K562 (cell line): Measurements from ENCODE around the gene WDR55. TPM values are rescaled to one million over a fixed set of nuclear protein-coding genes. Genes with fewer than 3 reads are reported as not detected.
A peak's percentile ranks its signal among the peaks of the same experiment; 100 is the strongest.

ENCODE experiments used
- ATF7 ChIP-seq: fragments of 450-650 bp; IDR thresholded peaks from 2 replicates; pipeline ENCODE4 v1.7.1; 2014; ENCODE audit warnings: mild to moderate bottlenecking, moderate library complexity
- BCL6 ChIP-seq: fragments of 250-450 bp; sonication (Bioruptor Pico); IDR thresholded peaks from 2 replicates; pipeline ENCODE4 v1.4.0; 2020
- BRD9 ChIP-seq: fragments of 450-650 bp; IDR thresholded peaks from 2 replicates; pipeline ENCODE4 v1.6.1; 2018; ENCODE audit warnings: low read depth; ENCODE audit not compliant: partially characterized antibody
- CAMTA2 ChIP-seq: fragments of 250-450 bp; sonication (Bioruptor Pico); conservative IDR thresholded peaks from 2 replicates; pipeline ENCODE4 v1.5.1; 2022
- ETS2 ChIP-seq: IDR thresholded peaks from 2 replicates; pipeline ENCODE4 v1.6.1; 2016; ENCODE audit warnings: borderline replicate concordance, missing genetic modification characterization, mild to moderate bottlenecking, moderate library complexity, missing compliant biosample characterization; ENCODE audit not compliant: poor library complexity, severe bottlenecking
- HDGF ChIP-seq: fragments of 450-650 bp; IDR thresholded peaks from 2 replicates; pipeline ENCODE4 v1.6.1; 2016
- HMBOX1 ChIP-seq: sonication (generic); IDR thresholded peaks from 2 replicates; pipeline ENCODE4 v1.6.1; 2016
- HNRNPLL ChIP-seq: fragments of 200-400 bp; formaldehyde crosslinking; IDR thresholded peaks from 2 replicates; pipeline ENCODE4 v1.6.1; 2017; ENCODE audit warnings: low read length, low read depth, mild to moderate bottlenecking; ENCODE audit not compliant: poor library complexity, severe bottlenecking
- MBD2 ChIP-seq: sonication (generic); IDR thresholded peaks from 2 replicates; pipeline ENCODE4 v1.6.1; 2016; ENCODE audit warnings: low read depth, borderline replicate concordance
- MYBL2 ChIP-seq, 2 experiments: fragments of 450-650 bp in 1 of 2; sonication (generic) in 1 of 2; formaldehyde crosslinking in 1 of 2; IDR thresholded peaks; 2 replicates each; pipeline versions ENCODE4 v1.6.1 to v1.8.1; 2017 to 2022; ENCODE audit warnings: borderline replicate concordance in 1 of 2, inconsistent platforms in 1 of 2, low read depth in 1 of 2, mild to moderate bottlenecking in 1 of 2, missing genetic modification reagents in 1 of 2, moderate library complexity in 1 of 2
- MYC ChIP-seq, 2 experiments: fragments of 250-450 bp in 1 of 2; sonication (Bioruptor Pico) in 1 of 2; IDR thresholded peaks; 2 replicates each; pipeline versions ENCODE4 v1.5.1 to v1.6.1; 2012 to 2021; ENCODE audit warnings: low read depth in 2 of 2, borderline replicate concordance in 1 of 2, improper control_type of control experiment in 1 of 2, low read length in 1 of 2, mild to moderate bottlenecking in 1 of 2, moderate library complexity in 1 of 2
- POLR3A ChIP-seq: IDR thresholded peaks from 2 replicates; pipeline ENCODE4 v1.6.1; 2011; ENCODE audit warnings: borderline replicate concordance, mild to moderate bottlenecking, moderate library complexity; ENCODE audit not compliant: insufficient read length, insufficient read depth; ENCODE audit errors: extremely low read depth
- RAD21 ChIP-seq, 2 experiments: fragments of 250-450 bp in 1 of 2; fragments of 450-650 bp in 1 of 2; sonication (Bioruptor Pico) in 1 of 2; formaldehyde crosslinking in 1 of 2; IDR thresholded peaks in 1 of 2; conservative IDR thresholded peaks in 1 of 2; 2 replicates each; pipeline versions ENCODE4 v1.4.0 to v1.8.0; 2020 to 2022; ENCODE audit warnings: mild to moderate bottlenecking in 2 of 2, moderate library complexity in 1 of 2
- RFX1 ChIP-seq: fragments of 450-650 bp; IDR thresholded peaks from 2 replicates; pipeline ENCODE4 v1.6.1; 2016; ENCODE audit warnings: mild to moderate bottlenecking, moderate library complexity
- RFX5 ChIP-seq: IDR thresholded peaks from 2 replicates; pipeline ENCODE4 v1.6.1; 2011; ENCODE audit warnings: low read depth, mild to moderate bottlenecking, improper control_type of control experiment, low read length
- RUNX1 ChIP-seq: sonication (generic); IDR thresholded peaks from 2 replicates; pipeline ENCODE4 v1.6.1; 2016; ENCODE audit warnings: antibody characterized with exemption, low read depth
- SMARCE1 ChIP-seq: fragments of 450-650 bp; IDR thresholded peaks from 2 replicates; pipeline ENCODE4 v1.7.1; 2016; ENCODE audit warnings: mild to moderate bottlenecking
- TAL1 ChIP-seq: fragments of 450-650 bp; IDR thresholded peaks from 2 replicates; pipeline ENCODE4 v1.6.1; 2016; ENCODE audit warnings: mild to moderate bottlenecking
- ZNF282 ChIP-seq: sonication (generic); formaldehyde crosslinking; IDR thresholded peaks from 2 replicates; pipeline ENCODE4 v1.8.1; 2023; ENCODE audit warnings: missing genetic modification reagents
- ZNF592 ChIP-seq: fragments of 450-650 bp; IDR thresholded peaks from 2 replicates; pipeline ENCODE4 v1.6.1; 2017; ENCODE audit warnings: antibody characterized with exemption, mild to moderate bottlenecking
- ZNF655 ChIP-seq: fragments of 250-450 bp; sonication (Bioruptor Pico); IDR thresholded peaks from 2 replicates; pipeline ENCODE4 v1.5.0; 2021
- polyA plus RNA-seq, 8 experiments: library from polyadenylated mRNA; depleted of rRNA in 4 of 8; stranded (reverse) in 5 of 8; unstranded in 3 of 8; fragments of >200 nt; fragmentation: Nextera tagmentation in 2 of 8; fragmentation: Illumina TruSeq in 1 of 8; extraction: Ambion mirVana in 2 of 8; extraction: Trizol in 1 of 8; gene quantifications; 2 replicates each; pipeline versions ENCODE4 v1.2.1 to v1.2.3, GENCODE V29; 2011 to 2014; ENCODE audit warnings: inconsistent platforms in 1 of 8, missing spikeins in 1 of 8
- total RNA-seq, 7 experiments: library from RNA; depleted of rRNA in 6 of 7; stranded (reverse); fragments of >200 nt in 6 of 7; fragmentation: Illumina TruSeq in 2 of 7; extraction: Trizol in 2 of 7; gene quantifications; 2 replicates each; pipeline versions ENCODE4 v1.2.1 to v1.2.3, GENCODE V29; 2011 to 2021; ENCODE audit warnings: low replicate concordance in 1 of 7

WDR55 gene
- total and polyA plus RNA-seq, 9 of the 15 experiments (the other 6 are each of a cell fraction or from before 2014, with no cell fraction given): 5.2 to 45.0 (median 29.3) TPM

GRCh38 chr5:140690941-140691924 lies 26.5 kb downstream of the WDR55 start, which contains the start of the genes HARS1 and HARS2 (continued):
- TF ChIP-seq RAD21 (CRISPR knock-in tag; conservative IDR thresholded peaks at IDR 0.05 in 1 of 2, IDR thresholded peaks at IDR 0.05 in 1 of 2): peak; percentile 9 to 10; a peak in 1 of 4 replicates
- TF ChIP-seq BRD9: peak; percentile 84
- no peak for TF ChIP-seq CAMTA2 (CRISPR knock-in tag)
- TF ChIP-seq ATF7: peak; percentile 80
- TF ChIP-seq RUNX1: no peak
- peak; percentile 90 for TF ChIP-seq MYC (IDR thresholded peaks at IDR 0.05; ENCODE audit: low read depth, low read length)
- TF ChIP-seq MYC (CRISPR knock-in tag; IDR thresholded peaks at IDR 0.05; ENCODE audit: borderline replicate concordance, low read depth): no peak
- TF ChIP-seq SMARCE1: peak; percentile 46
- peak; percentile 86 for TF ChIP-seq MBD2
- no peak for TF ChIP-seq POLR3A
- TF ChIP-seq ZNF655 (CRISPR knock-in tag): no peak
- no peak for TF ChIP-seq MYBL2 (IDR thresholded peaks at IDR 0.05; ENCODE audit: low read depth)
- no peak for TF ChIP-seq MYBL2 (CRISPR knock-in tag; IDR thresholded peaks at IDR 0.05; ENCODE audit: borderline replicate concordance)
- no peak; the same call in 1 of the 2 replicates for TF ChIP-seq RFX1
- no peak for TF ChIP-seq ETS2 (tag)
- peak; percentile 61; the same call in 1 of the 2 replicates for TF ChIP-seq HMBOX1
- no peak for TF ChIP-seq RFX5
- no peak; the same call in 1 of the 2 replicates for TF ChIP-seq HDGF
- no peak for TF ChIP-seq ZNF592
- no peak for TF ChIP-seq BCL6 (CRISPR knock-in tag)
- no peak for TF ChIP-seq TAL1
- TF ChIP-seq HNRNPLL: peak; percentile 86
- TF ChIP-seq ZNF282 (CRISPR knock-in tag): no peak
